ENCODE results near the gene IL1B.

The IL1B gene

DNA sequence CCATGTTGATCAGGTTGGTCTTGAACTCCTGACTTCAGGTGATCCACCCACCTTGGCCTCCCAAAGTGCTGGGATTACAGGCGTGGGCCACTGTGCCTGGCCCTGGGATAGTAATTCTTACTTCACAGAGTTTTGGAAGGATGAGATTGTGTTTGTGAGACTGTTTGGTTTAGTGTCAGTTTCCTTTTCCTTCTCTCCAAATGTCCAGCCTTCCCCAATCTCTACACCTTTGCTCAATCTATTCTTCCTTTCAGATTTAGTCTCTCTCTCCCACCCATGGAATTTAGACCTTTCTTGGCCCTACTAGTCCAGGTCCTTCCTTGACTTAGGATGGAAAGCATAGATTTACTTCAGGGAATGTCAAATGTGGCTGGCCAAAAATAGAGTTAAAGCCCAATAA lies 40.1 kb downstream of the IL1B start:
- TF ChIP-seq, protein P1, sequence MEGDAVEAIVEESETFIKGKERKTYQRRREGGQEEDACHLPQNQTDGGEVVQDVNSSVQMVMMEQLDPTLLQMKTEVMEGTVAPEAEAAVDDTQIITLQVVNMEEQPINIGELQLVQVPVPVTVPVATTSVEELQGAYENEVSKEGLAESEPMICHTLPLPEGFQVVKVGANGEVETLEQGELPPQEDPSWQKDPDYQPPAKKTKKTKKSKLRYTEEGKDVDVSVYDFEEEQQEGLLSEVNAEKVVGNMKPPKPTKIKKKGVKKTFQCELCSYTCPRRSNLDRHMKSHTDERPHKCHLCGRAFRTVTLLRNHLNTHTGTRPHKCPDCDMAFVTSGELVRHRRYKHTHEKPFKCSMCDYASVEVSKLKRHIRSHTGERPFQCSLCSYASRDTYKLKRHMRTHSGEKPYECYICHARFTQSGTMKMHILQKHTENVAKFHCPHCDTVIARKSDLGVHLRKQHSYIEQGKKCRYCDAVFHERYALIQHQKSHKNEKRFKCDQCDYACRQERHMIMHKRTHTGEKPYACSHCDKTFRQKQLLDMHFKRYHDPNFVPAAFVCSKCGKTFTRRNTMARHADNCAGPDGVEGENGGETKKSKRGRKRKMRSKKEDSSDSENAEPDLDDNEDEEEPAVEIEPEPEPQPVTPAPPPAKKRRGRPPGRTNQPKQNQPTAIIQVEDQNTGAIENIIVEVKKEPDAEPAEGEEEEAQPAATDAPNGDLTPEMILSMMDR (conservative IDR thresholded peaks at IDR 0.05; ENCODE audit: low read depth, low read length): no peak
- DNase-seq (ENCODE audit: low read depth): no peak

DNA sequence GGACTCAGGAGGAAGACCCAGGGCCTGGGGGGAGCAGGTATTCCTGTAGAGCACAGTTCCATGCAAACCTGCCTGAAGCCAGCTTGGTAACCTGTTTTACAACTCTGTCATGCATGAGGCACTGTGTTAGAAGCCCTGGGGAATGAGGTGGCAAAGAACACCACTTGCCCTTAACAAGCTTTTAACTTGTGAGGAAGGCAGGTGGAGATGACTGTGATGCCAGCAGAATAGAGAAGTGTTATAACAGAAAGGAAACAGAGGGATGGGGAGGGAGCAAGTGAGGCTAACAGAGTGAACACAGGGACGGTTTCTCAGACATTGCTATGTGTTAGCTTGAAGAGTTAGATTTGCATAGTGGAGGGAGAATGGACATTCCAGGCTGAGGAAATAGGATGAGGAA lies 40.8 kb downstream of the IL1B start:
- DNase-seq (ENCODE audit: low read depth): no peak
- H3K4me3 ChIP-seq (ENCODE audit: low read depth, low read length): no peak overlapping the region
- TF ChIP-seq, protein P1 (conservative IDR thresholded peaks at IDR 0.05; ENCODE audit: low read depth, low read length): no peak

More for the DNA sequence above, 40.1 kb downstream of the IL1B start:
- H3K4me3 ChIP-seq (ENCODE audit: low read depth, low read length): no peak overlapping the region

DNA sequence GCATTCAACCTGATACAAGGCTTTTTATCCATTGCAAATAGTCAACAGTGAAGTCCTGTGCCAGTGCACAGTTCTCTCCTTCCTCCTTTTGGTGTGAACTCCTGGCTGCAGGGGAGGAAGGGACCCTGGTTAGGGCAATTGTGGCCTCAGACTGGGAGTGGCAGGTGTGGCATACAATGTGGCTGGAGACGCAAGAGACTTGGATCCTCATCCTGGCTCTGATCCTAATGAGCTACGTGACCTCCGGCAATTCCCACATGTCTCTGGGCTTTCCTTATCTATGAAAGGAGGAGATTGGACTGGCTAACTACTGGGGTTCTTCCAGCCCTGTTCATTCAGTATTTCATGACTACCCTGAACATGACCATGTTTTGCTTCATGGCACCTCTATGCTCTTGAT lies 41.7 kb downstream of the IL1B start:
- TF ChIP-seq, protein P1 (conservative IDR thresholded peaks at IDR 0.05; ENCODE audit: low read depth, low read length): no peak
- no peak overlapping the region for H3K4me3 ChIP-seq (ENCODE audit: low read depth, low read length)
- no peak for DNase-seq (ENCODE audit: low read depth)

DNA sequence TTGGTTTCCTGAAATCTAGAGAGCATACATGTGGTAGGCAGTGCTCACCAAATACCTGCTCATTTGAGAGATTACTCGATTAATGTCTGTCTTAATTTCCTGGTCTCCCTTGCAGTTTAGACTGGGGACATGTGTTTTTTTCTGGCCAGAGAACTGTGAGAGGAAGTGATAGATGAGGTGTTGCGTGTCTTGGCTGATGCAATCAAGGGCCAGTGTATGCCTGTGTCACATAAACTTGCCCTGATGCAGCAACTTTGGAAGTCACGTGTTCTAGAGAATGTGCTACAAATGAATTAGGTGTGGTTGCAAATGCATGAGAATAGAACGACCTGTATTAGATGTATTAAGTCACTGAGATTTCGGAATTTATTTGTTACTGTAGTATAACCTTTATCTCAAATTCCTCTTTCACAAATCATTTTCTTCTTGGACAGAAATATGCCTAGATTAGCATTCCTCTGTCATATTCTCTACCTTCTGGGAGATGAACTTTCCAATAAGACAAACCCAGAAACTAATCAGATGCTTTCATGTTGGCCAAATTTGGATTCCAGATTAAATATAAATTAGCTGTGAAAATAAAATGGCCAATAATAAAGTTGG lies 42.3 kb downstream of the IL1B start:
- TF ChIP-seq, protein P1 (conservative IDR thresholded peaks at IDR 0.05; ENCODE audit: low read depth, low read length): no peak
- DNase-seq (ENCODE audit: low read depth): peak; percentile 95

DNA sequence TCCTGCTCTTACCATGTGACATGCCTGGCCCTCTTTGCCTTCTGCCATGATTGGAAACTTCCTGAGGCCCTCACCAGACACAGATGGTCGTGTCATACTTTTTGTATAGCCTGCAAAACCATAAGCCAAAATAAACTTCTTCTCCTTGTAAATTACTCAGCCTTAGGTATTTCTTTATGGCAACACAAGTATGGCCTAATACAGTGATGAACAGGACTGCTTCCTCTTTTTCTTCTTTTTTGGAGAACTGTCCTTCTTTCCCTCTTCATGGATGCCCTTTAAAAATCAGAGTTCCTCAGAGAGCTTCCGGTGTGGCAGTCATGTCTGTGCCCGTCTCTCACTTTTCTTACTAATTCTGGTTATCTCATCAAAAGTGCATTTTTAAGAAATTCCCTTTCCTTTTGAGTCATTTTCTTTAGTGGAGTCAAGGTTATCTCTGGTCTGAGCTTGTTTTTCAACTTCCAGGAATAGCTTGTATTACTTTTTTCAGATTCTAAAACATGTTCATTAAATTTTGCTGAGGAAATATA lies 43.1 kb downstream of the IL1B start:
- H3K4me3 ChIP-seq (ENCODE audit: low read depth, low read length): no peak overlapping the region
- TF ChIP-seq, protein P1 (conservative IDR thresholded peaks at IDR 0.05; ENCODE audit: low read depth, low read length): no peak
- DNase-seq (ENCODE audit: low read depth): peak; percentile 38

More for the DNA sequence above, 42.3 kb downstream of the IL1B start:
- no peak overlapping the region for H3K4me3 ChIP-seq (ENCODE audit: low read depth, low read length)

DNA sequence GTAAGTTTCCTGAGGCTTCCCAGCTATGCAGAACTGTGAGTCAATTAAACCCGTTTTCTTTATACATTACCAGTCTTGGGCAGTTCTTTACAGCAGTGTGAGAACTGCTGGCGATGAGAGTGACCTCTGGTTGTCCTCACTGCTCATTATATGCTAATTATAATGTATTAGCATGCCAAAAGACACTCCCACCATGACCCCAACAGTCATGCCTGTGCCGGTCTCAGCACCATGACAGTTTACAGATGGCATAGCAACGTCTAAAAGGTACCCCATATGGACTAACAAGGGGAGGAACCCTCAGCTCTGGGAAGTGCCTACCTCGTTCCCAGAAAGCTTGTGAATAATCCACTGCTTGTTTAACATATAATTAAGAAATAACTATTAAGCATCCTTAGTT lies 44.2 kb downstream of the IL1B start:
- TF ChIP-seq, protein P1 (conservative IDR thresholded peaks at IDR 0.05; ENCODE audit: low read depth, low read length): no peak
- no peak for DNase-seq (ENCODE audit: low read depth)
- no peak overlapping the region for H3K4me3 ChIP-seq (ENCODE audit: low read depth, low read length)

DNA sequence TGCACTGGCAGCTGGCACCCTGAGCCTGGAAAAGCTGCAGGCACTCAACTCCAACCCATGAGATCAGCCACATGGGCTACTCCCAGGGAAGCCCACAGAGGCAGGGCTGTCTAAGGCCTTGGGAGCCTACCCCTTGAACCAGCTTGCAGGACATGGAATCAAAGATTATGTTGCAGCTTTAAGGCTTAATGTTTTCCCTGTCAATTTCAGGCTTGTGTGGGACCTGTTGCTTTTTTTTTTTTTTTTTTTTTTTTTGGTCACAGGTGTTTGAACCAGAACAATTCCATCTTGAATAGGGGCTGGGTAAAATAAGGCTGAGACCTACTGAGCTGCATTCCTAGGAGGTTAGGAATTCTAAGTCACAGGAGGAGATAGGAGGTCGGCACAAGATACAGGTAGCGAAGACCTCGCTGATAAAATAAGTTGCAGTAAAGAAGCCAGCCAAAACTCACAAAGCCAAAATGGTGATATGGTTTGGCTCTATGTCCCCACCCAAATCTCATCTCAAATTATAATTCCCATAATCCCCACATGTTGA lies 44.8 kb downstream of the IL1B start:
- no peak overlapping the region for H3K4me3 ChIP-seq (ENCODE audit: low read depth, low read length)
- no peak for DNase-seq (ENCODE audit: low read depth)
- TF ChIP-seq, protein P1 (conservative IDR thresholded peaks at IDR 0.05; ENCODE audit: low read depth, low read length): no peak
